GM19099 (cell line): ENCODE results near the gene DNLZ.

ENCODE experiments used
- POLR2A ChIP-seq: IDR thresholded peaks from 3 replicates; pipeline ENCODE4 v1.6.1; 2011; ENCODE audit warnings: low read depth; ENCODE audit not compliant: insufficient read length; ENCODE audit errors: extremely low read depth

The DNLZ gene

DNA sequence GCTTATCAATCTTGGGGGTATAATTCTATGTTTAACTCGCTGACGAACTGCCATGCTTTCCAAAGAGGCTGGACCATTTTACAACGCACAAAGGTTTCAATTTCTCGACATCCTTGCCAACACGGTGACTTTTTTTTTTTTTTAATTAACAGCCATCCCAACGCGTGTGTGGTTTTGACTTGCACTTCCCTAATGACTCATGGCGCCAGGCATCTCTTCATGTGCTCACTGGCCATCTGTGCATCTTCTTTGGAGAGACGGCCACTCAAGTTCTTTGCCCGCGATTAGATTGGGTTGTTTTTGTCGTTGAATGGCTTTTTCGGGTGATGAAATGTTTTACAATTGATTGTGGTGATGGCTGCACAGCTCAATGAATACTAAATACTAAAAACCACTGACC is 22.5 kb upstream of the DNLZ start:
- TF ChIP-seq POLR2A, result no peak

DNA sequence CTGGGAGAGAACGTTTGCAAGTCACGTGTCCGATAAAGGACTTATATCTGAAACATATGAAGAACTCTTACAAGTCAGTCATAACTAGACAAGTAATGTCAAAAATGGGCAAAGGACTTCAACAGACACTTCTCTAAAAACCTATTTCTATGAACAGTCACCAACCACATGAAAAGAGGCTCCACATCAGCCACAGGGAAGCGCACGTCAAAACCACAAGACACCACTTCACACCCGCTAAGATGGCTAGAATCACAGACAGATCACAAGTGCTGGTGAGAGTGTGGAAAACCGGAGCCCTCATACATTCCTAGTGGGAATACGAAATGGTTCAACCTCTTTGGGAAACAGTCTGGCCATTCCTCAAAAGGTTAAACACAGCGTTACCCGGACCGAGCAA is 21.5 kb upstream of the DNLZ start:
- no peak for TF ChIP-seq POLR2A

DNA sequence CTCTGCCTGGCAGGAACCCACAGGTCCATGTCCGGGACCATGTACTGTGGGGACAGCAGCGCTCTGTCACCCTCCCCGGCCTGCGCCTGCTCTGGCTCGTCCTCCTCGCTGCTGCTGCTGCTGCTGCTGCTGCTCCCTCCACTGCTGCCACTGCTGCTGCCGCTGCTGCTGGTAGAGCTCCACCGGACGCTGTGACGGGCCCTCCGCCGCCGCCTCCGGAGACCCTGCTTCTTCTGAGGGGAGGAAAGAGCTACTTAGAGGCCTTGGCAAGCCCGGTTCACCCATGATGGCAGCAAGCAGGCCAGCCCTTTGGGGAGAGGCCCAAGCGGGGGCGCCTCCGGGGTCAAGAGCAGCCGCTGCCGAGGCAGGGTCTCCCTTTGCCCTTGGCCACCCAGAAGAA is 19.9 kb upstream of the DNLZ start:
- TF ChIP-seq POLR2A, result no peak

DNA sequence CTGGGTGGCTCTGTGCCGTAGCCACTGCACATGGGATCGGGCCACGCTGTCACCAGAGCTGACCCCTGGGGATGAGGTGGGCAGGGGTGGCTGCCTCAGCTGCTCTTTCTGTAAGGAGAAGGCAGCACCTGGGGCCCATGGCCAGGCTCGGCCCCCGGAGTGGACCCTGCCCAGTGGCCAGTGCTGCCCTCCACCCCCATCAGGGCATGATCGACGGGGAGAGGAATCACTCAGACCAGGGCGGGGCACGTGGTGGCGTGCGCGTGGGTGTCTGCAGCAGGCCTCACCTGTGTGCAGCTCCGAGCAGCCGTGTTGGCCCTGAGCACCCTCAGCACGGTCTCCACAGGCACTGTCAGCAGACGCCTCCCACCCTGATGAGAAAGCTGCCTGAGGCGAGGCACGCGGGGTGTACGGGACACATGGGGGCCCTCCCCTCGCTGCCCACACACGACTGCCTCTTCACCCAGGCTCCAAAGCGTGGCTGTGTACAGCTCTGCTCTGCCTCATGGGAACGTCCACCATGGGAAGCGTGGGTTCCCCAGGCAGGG is 18.5 kb upstream of the DNLZ start:
- no peak for TF ChIP-seq POLR2A

DNA sequence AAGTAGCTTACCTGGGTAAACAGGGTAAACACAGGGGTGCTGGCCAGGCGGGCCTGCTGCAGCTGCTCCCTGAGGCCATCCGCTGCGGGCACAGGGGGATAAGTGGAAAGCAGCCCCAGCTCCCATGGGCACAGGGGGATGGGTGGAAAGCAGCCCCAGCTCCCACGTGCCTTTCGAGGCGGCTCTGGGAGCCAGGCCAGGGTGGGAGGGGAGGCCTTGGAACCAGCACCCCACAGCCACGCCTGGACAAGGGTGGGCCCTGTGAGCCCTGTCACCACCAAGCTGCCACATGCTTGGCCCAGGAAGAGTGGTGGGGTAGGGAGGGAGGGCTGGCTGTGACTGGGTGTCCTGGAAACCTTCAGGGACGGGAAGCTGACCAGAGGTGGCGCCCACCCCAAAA is 17.8 kb upstream of the DNLZ start:
- TF ChIP-seq POLR2A, result no peak

DNA sequence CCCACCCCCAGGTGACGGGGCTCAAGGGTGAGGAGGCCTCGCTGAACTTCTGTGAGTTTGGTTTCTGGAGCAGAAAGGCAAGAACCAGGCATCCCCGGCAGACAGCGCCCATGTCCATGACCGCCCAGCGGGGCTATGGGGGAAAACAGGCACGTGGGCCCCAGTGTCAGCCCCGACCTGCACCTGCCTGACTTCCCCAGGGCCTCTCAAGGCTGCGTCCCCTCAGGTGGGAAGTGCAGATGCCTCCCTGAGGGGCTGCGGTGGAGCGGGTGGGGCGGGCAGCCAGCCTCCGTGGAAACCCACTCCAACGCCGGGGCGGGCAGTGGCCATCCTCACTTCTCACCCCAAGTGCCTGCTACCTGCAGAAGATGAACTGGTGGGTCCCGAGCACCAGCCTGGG is 16.8 kb upstream of the DNLZ start:
- TF ChIP-seq POLR2A, result no peak

DNA sequence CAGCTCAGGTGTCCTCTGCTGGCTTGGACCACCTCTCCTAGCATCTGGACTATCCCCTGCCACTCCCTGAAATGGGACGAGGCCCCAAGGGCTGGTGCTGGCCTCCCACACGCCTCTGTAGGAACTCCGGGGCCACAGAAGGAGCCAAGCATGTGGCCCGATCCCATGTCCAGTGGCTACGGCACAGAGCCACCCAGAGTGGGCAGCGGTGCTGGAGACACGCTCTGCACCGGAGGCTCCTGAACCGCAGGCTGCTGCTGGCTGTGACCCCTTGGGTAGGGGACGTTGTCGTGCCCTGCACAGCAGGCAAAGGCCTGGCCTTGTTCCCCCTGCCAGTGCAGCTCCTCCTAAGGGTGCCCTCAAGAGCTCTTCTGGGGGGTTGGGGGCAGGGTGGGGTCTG is 16.3 kb upstream of the DNLZ start:
- TF ChIP-seq POLR2A, result no peak

DNA sequence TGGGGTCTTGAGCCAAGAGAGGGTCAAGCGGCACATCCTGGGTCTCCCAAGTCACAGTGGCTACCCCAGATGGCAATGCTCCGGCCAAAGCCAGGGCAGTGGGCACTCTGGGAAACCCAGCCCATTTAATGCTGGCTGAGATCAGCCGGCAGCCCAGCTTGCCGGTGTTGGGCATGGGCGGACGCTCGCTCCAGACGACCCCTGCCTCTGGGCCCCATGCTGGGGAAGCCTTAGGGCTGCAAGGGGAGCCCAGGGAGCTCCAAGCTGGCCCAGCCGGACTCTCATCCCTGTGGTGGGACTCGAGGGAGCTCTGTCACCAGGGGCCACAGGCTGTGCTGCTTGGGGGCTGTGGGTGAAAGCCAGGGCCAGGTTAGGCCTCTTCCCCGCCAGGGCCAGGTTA is 15.9 kb upstream of the DNLZ start:
- no peak for TF ChIP-seq POLR2A

DNA sequence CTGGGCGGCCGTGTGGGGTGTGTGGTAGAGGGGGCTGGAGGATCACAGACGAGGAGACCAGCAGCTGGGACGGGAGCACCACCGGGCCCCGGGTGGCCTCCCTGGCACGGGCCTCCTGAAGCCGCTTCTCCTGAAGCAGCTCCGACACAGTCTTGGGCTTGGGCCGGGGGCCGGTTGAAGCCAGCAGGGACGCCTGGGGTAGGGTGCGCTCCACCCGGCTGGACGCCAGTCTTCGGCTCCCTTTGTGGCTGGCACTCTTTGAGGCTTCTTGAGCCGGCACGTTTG is 15.4 kb upstream of the DNLZ start:
- no peak for TF ChIP-seq POLR2A

DNA sequence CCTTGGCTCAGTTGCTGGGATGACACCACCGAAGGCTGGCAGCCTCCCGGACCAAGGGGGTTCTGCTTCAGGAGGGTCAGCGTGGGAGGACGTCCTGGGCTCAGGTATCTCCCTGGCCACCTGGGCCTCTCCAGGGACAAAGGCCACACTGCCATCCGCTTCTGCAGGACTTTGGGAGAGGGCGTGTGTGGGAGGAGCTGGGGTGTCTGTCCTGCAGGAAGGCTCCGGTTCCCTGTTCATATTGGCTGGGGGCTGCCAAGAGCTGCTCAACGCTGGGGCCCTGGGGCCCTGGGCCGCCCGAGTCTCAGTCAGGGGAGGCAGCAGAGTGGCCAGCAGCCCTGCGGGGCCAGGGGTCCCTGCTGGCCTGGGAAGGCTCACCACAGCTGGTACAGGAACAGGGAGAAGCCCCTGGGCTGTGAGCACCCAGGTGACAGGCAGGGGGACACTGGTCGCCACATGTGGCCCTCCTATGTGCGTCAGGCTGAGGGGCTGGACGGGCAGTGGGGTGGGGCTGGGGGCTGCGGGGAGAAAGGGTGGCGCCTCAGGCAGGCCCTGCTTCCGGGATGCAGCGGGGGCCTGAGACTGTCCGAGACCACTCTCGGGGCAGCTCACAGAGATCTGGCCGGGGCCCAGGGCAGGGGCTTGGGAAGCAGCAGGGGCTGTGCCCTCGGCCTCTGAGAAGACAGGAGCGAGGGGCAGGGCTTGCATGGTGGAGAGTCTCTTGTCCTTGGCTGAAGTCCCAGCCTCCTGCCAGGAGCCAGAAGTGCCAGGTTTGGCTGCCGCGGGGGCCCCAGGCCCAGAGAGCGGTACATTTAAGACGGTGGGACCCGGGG is 14.8 kb upstream of the DNLZ start:
- no peak for TF ChIP-seq POLR2A

DNA sequence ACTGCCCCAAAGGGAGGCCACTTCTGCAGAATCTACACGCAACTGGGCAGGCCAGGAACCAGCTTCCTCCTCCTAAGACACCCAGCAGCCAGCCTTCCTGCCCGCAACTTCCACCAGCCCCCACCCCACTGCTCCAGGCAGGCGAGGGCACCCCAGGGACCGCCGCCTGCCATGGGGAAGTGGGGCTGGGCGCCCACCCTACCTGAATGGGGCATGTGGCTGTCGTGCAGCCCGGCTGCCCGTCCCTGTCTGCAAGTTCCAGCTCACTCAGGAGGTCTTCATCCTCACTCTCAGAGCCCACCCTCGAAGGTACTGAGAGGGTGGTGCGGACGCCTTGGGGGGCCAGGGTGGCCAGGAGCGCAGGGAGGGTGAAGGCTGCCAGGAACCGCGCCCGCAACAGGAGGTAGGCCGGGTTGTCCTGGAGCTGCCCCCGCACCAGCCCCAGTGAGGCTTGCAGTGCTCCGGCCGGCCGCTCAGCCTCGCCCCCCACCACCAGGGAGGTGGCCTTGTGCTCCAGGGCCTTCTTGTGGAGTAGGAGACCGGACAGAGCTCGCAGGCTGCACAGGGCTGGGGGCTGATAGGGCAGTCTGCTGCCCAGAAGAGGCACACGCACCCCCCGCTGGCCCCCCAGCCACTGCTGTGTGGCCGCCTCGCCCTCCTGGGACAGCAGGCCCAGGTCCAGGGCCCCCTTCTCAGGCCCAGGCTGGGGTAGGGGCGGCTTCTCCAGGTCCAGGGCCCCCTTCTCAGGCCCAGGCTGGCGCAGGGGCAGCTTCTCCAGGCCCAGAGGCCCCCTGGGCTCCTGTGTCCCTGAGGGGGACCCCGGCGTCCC is 14.0 kb upstream of the DNLZ start:
- no peak for TF ChIP-seq POLR2A

DNA sequence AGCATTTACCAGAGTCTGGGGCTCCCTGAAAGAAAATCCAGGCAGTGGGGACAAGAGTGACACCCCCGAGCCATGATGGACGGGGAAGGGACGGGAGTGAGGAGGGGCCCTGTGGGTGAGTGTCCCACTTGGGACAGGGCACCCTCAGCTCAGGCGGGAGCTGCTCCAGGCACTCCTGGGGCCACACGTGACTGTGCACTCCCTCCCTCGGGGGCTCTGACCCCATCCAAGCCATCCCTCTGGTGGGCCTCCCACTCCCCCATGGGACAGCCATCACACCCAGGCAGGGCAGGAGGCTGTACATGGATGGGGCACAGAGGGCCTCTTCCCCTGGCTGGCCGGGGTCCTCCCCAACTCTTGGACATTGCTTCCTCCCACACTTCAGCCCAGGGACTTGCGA is 12.9 kb upstream of the DNLZ start:
- TF ChIP-seq POLR2A, result no peak

DNA sequence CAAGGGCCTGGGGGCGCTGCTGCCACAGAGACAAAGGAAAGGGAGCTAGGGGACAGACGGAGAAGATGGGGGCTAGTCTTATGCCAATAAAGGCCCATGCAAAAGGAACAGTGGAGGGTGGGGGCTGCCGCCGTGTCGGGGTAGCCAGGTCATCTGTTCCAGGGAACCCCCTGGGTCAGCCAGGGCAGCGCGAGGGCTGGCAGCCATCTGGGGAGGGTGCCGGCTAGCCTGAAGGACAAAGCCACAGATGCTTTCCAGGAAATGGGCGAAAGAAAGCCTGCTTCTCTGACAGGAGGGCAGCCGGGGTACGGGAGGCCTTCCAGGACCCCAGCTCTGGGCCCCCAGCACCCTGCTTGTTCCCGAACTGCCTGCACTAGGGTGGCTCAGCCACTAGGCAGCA is 11.6 kb upstream of the DNLZ start:
- TF ChIP-seq POLR2A, result no peak

DNA sequence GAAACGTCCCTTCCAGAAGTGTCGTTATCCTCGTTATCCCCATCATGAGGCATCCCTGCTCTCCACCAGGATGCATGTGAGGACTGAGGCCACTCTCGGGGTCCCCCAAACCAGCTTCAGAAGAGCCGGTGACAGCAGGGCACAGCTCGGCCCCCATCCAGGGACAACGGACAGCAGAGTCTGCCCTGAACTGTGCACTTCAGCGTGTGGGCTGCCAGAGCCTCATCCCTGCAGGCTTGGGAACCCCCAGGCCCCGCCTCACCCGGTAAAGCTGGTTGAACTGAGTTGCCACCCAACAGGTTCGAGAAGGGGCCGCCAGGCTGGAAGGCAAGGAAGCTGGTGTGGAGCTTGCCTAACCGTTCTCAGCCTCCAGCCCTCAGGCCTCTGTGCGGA is 10.6 kb upstream of the DNLZ start:
- no peak for TF ChIP-seq POLR2A

DNA sequence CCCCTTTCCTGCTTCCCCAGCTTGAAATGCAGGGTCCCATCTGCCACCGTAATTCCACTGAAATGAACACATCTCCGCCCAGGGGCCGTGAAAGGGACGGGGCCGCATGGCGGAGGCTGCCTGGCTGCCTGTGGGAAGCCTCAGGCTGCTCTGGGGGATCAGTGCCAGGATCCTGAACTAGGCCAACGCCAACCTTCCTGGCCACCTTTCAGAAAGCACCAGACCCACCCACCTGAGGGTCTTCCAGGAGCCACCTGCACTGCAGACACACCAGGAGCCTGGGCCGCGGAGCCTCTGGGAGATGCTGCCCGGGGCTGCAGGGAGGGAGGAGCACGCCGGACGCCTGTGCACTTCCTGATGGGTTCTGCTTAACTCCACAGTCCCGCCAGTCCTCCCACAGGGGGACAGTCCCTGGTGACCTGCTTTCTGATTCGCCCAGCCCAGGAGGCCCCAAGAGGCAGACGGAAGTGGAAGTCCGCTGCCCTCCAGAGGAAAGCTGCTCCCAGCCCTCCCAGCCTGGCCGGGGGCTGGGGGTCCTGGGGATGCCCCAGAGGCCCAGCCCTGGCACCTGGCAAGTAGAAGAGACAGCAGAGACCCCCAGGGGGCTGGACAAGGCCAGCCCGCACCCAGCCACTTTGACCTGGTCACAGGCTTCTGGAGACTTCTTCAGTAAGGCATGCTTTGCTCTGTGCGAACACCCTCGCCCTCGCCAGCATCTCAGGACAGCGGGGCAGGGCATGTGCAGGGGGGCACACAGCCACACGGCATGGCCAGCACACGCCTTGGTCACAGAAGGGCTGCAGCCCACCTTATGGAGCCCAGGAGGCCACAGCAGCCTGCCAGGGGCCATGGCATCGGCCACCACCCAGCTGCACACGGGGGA is 10.0 kb upstream of the DNLZ start, which contains the start of gene CARD9:
CARD9 (minus strand) TSS at position 370 of the 883 bp plus-strand sequence. CDS start 1,591 bp downstream, outside the sequence.
- no peak for TF ChIP-seq POLR2A
